Measurements from ENCODE around the gene ZNF384. TPM values are rescaled to one million over a fixed set of nuclear protein-coding genes. Genes with fewer than 3 reads are reported as not detected.
A peak's percentile ranks its signal among the peaks of the same experiment; 100 is the strongest.
"Not testable (repeated sequence)": the region's sequence is repeated elsewhere in the genome, so short reads cannot be mapped to it uniquely, and the experiment has no call there.

Gene ZNF384
- 47.0 TPM for polyA plus RNA-seq (ENCODE audit: insufficient read length)

DNA sequence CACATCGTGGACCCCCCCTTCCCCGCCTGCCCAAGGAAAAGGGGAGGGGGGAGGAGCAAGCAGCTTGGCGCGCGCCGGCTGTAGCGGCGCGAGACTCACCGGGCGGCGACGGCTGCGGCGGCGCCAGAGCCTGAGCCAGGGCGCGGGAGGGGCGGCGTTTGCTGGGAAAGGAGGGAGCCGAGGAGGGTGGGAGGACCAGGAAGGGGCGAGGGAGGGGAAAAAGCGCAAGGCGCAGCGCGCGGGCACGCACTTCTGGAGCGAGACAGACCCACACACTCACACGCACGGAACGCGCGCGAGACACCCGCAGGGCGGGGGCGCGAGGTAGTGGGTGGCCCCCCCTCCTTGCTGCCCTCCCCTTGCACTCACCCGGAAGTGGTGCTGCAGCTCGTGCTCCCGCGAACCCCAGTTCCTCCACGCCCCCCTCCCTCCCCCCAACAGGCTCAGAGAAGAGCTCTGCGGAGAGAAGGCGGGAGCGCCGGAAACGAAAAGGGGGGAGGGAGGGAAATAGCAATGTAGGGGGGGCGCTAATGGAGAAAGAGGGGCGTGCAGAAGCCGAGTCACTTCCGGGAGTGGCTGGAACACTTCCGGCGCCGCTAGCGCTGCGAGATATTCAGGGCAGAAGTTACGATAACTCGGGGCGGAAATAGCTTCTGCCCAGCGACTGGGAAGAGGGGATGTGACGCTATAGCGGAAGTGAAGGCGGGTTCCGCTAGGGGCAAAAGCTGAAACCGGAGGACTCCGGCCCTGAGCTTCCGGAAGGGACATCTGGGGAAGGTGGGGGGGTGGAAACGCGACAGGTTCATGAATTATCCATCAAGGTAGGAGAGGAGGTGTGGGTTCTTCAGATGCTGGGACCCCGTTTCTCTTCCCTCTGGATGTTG is at the start of gene ZNF384:
TSS of gene ZNF384 (minus strand) at position 377 of the 884 bp plus-strand sequence. CDS start 9,855 bp downstream, outside the sequence.
- DNase-seq (ENCODE audit: low read depth) = peak; percentile 99

- no peak for DNase-seq (ENCODE audit: low read depth)
These were observed 47.6 kb upstream of the ZNF384 start for GRCh38 chr12:6736754-6737153.

DNA sequence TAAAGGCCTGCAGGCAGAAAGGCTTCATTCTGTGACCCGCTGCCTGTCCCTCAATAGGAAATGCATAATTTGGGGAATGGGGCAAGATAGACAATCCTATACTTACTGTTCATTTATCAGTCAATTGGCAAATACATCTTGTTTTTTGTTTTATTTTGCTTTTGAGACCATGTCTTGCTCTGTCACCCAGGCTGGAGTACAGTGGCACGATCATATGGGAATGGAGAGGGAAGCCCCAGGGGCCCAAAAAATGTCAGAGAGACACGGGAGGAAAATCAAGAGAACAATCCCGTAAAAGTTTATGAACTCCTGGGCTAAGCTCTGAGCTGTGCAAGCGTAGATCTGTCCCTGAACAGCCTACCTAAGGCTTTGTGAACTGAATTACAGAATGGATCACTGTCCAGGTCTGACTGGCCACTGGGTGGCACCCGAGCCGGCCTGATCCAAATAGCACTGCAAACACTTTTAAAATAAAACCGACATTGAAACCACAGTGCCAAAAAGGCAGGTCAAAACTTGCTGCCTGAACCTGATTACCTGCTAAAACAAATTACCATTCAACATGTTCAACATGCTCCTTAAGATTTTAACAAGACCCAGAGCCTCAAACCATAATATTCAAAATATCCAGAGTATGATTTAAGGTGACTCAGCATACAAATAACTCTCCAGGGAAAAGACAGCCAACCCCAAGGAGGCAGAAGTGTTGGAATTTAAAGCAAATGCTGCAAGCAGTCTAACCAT is 46.4 kb upstream of the ZNF384 start:
- DNase-seq (ENCODE audit: low read depth) = no peak

DNA sequence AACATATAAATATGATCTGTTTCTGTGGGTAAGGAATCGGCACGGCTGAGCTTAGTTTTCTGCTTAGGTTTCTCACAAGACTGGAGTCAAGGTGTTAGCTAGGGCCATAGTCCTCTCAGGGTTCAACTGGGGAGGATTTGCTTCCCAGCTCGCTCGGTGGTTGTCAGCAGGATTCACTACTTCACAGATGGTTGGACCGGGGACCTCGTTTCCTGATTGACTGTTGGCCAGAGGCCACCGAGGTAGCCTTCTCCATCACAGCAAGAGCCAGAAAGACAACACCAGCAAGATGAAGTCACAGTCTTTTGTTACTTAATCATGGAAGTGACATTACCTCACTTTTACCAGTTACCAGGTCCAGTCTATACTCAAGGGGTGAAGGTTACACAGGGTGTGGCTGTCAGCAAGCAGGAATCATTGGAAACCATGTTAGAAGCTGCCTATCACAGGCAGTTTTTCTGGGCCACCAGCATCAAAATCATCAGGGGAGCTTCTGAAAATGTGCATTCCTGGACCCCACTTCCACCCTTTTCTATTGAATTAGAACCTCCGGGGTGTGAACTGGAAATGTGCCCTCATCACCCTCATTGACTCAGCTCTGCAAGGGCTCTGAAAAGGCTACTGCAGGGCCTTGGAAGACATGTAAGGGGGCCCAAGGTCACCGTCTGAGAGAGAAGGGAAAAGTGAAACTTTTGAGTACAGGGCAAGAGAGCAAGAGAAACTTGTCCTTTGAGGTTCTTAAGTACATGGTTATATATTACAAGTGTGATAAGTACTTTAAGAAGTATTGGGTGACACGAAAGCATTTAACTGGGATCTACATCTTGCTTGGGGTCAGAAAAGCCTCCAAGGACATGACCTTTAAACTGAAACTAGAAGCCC is 45.6 kb upstream of the ZNF384 start:
- no peak for DNase-seq (ENCODE audit: low read depth)

- DNase-seq (ENCODE audit: low read depth) = no peak
These were observed 41.0 kb upstream of the ZNF384 start for GRCh38 chr12:6730169-6730568.

GRCh38 chr12:6729186-6729585 is 40.0 kb upstream of the ZNF384 start:
- no peak for DNase-seq (ENCODE audit: low read depth)

GRCh38 chr12:6725350-6725749 is 36.2 kb upstream of the ZNF384 start:
- no peak for DNase-seq (ENCODE audit: low read depth)

GRCh38 chr12:6724409-6724797 is 35.2 kb upstream of the ZNF384 start:
- DNase-seq (ENCODE audit: low read depth) = no peak

GRCh38 chr12:6723607-6724408 is 34.6 kb upstream of the ZNF384 start, which contains the start of gene COPS7A:
COPS7A (plus strand) TSS chr12:6724046; CDS start chr12:6724657, 611 bp downstream.
- DNase-seq (ENCODE audit: low read depth) = peak; percentile 91

- DNase-seq (ENCODE audit: low read depth) = no peak
These were observed 33.7 kb upstream of the ZNF384 start for GRCh38 chr12:6722863-6723262.

DNA sequence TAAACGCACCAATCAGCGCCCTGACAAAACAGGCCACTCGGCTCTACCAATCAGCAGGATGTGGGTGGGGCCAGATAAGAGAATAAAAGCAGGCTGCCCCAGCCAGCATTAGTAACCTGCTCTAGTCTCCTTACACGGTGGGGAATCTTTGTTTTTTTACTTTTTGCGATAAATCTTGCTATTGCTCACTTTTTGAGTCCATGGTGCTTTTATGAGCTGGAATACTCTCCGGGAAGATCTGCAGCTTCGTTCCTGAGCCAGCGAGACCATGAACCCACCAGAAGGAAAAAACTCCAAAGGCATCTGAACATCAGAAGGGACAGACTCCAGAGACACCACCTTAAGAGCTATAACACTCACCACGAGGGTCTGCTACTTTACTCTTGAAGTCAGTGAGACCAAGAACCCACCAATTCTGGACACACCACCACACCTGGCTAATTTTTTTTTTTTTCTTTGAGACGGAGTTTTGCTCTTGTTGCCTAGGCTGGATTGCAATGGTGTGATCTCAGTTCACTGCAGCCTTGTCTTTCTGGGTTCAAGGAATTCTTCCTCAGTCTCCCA is 27.8 kb upstream of the ZNF384 start:
- no peak for DNase-seq (ENCODE audit: low read depth)

- DNase-seq (ENCODE audit: low read depth) = not testable (repeated sequence)
These were observed 27.1 kb upstream of the ZNF384 start for GRCh38 chr12:6716031-6716873.

DNA sequence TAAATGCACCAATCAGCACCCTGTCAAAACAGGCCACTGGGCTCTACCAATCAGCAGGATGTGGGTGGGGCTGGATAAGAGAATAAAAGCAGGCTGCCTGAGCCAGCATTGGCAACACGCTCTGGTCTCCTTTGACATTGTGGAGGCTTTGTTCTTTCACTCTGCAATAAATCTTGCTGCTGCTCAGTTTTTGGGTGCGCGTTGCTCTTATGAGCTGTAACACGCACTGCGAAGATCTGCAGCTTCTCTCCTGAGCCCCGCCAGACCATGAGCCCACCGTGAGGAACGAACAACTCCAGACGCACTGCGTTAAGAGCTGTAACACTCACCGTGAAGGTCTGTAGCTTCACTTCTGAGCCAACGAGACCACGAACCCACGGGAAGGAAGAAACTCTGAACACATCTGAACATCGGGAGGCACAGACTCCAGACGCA is 19.8 kb upstream of the ZNF384 start:
- DNase-seq (ENCODE audit: low read depth) = no peak

DNA sequence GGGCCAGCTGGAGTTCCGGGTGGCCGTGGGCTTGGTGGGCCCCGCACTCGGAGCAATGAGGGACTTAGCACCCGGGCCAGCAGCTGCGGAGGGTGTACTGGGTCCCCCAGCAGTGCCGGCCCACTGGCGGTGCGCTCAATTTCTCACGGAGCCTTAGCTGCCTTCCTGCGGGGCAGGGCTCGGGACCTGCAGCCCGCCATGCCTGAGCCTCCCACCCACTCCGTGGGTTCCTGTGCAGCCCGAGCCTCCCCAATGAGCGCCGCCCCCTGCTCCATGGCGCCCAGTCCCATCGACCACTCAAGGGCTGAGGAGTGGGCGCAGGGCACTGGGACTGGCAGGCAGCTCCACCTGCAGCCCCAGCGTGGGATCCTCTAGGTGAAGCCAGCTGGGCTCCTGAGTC is 19.2 kb upstream of the ZNF384 start:
- DNase-seq (ENCODE audit: low read depth) = not testable (repeated sequence)

- no peak for DNase-seq (ENCODE audit: low read depth)
These were observed 14.5 kb upstream of the ZNF384 start for GRCh38 chr12:6703631-6704030.

- no peak for DNase-seq (ENCODE audit: low read depth)
These were observed 12.0 kb upstream of the ZNF384 start for GRCh38 chr12:6701078-6701768.

DNA sequence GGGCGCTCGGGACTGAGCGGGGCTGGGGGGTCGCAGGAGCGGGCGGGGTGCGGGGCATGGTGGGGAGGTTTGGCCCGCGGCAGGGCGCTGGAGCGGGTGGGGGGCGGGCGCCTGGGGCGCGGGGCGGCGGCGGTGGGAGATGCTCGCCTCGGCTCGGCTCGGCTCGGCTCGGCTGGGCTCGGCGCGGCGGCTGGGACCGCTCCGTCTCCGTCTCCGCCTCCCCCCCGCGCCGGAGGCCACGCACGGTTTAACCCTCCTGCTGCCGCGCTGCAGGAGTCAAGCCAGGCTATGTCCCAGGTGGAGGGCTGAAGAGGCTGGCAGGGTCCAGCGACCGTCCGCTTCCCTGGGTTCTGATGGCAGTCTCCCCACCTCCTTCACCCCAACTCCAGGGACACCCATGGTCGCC is 11.5 kb upstream of the ZNF384 start, which contains the start of gene PIANP:
TSS of gene PIANP (minus strand) at position 170 of the 406 bp plus-strand sequence. CDS start 2,754 bp downstream, outside the sequence.
- DNase-seq (ENCODE audit: low read depth) = no peak

DNA sequence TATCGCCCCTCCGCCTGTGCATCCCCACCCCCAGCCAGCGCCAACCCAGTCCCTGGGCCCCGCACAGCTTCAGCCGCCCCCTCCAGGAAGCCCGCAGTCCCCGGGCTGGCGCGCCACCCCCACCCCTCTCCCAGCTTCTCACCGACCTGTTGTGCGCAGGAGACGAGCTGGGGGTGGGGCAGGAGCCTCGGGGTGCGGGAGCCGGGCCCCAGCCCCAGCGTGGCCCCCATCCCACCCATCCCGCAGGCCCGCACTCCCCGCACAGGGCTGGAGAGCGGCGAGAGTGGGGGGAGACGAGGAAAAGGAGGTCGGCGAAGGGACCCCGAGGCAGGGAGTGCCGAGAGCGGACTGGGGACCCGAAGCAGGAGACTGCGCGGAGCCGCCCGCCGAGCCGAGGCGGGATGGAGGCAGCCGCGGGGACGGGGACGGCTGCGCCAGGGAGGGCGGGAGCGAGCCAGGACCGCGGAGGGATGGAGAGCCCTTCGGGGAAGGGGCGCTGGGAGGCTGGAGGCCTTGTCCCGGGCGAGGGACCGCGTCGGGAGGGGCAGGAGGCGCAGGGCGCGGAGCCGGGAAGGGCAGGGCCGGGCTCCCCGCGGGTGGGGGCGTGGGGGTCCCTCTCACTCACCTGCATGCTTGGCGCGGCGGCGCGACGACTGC is 10.9 kb upstream of the ZNF384 start:
- no peak for DNase-seq (ENCODE audit: low read depth)
